GM06990 (cell line): Measurements from ENCODE around the gene ADAMTS20.

ENCODE experiments used
- DNase-seq: peaks from one replicate; pipeline ENCODE4 v3.0.0-alpha.2; 2011; ENCODE audit not compliant: insufficient read length; ENCODE audit errors: extremely low read depth
- H3K27me3 ChIP-seq: replicated peaks from 2 replicates; pipeline ENCODE4 v1.6.0; 2011; ENCODE audit warnings: low read length; ENCODE audit not compliant: control insufficient read depth, insufficient read depth
- H3K36me3 ChIP-seq: 2 replicates; pipeline ENCODE4 v1.5.1; 2011; ENCODE audit warnings: low read length; ENCODE audit not compliant: control insufficient read depth, insufficient read depth
- H3K4me3 ChIP-seq: replicated peaks from 2 replicates; pipeline ENCODE4 v1.5.1; 2011; ENCODE audit warnings: low read depth, mild to moderate bottlenecking, control low read depth, low read length
- TF ChIP-seq, protein P1 (sequence below): IDR thresholded peaks from 2 replicates; pipeline ENCODE4 v1.5.1; 2011; ENCODE audit warnings: low read length, control low read depth, mild to moderate bottlenecking, inconsistent platforms; ENCODE audit not compliant: insufficient read depth, poor library complexity, severe bottlenecking

Gene ADAMTS20

GRCh38 chr12:43551971-43552559 is at the start of gene ADAMTS20:
Gene ADAMTS20, minus strand, starts transcription at chr12:43552203. Its CDS starts 282 bp downstream, at chr12:43551921.
- TF ChIP-seq, protein P1, sequence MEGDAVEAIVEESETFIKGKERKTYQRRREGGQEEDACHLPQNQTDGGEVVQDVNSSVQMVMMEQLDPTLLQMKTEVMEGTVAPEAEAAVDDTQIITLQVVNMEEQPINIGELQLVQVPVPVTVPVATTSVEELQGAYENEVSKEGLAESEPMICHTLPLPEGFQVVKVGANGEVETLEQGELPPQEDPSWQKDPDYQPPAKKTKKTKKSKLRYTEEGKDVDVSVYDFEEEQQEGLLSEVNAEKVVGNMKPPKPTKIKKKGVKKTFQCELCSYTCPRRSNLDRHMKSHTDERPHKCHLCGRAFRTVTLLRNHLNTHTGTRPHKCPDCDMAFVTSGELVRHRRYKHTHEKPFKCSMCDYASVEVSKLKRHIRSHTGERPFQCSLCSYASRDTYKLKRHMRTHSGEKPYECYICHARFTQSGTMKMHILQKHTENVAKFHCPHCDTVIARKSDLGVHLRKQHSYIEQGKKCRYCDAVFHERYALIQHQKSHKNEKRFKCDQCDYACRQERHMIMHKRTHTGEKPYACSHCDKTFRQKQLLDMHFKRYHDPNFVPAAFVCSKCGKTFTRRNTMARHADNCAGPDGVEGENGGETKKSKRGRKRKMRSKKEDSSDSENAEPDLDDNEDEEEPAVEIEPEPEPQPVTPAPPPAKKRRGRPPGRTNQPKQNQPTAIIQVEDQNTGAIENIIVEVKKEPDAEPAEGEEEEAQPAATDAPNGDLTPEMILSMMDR: no peak
- no peak for DNase-seq
- Histone ChIP-seq H3K4me3 (no peak within 1 kb of the TSS), H3K36me3 (no peaks in the 10 kb centered on the region), H3K27me3 (no peaks in the 10 kb centered on the region)

GRCh38 chr12:43599708-43600107 is 47.7 kb upstream of the ADAMTS20 start:
- H3K36me3 ChIP-seq: no peaks in the 10 kb centered on the region
- H3K27me3 ChIP-seq: no peaks in the 10 kb centered on the region
- H3K4me3 ChIP-seq: no peak overlapping the region
- no peak for DNase-seq
- TF ChIP-seq, protein P1: no peak

GRCh38 chr12:43599066-43599465 is 47.1 kb upstream of the ADAMTS20 start:
- no peaks in the 10 kb centered on the region for H3K27me3 ChIP-seq

GRCh38 chr12:43590307-43590706 is 38.3 kb upstream of the ADAMTS20 start:
- Histone ChIP-seq H3K27me3 (no peaks in the 10 kb centered on the region), H3K4me3 (no peak overlapping the region), H3K36me3 (no peaks in the 10 kb centered on the region)
- TF ChIP-seq, protein P1: no peak
- DNase-seq: no peak

More at GRCh38 chr12:43599066-43599465, 47.1 kb upstream of the ADAMTS20 start:
- no peaks in the 10 kb centered on the region for H3K36me3 ChIP-seq
- no peak overlapping the region for H3K4me3 ChIP-seq
- TF ChIP-seq, protein P1: no peak
- no peak for DNase-seq

- no peaks in the 10 kb centered on the region for H3K36me3 ChIP-seq
- no peak overlapping the region for H3K4me3 ChIP-seq
- TF ChIP-seq, protein P1: no peak
- DNase-seq: no peak
- no peaks in the 10 kb centered on the region for H3K27me3 ChIP-seq
Observed at GRCh38 chr12:43586646-43587245, 34.7 kb upstream of the ADAMTS20 start.
